ENCODE results near the gene C14orf132.

The C14orf132 gene

DNA sequence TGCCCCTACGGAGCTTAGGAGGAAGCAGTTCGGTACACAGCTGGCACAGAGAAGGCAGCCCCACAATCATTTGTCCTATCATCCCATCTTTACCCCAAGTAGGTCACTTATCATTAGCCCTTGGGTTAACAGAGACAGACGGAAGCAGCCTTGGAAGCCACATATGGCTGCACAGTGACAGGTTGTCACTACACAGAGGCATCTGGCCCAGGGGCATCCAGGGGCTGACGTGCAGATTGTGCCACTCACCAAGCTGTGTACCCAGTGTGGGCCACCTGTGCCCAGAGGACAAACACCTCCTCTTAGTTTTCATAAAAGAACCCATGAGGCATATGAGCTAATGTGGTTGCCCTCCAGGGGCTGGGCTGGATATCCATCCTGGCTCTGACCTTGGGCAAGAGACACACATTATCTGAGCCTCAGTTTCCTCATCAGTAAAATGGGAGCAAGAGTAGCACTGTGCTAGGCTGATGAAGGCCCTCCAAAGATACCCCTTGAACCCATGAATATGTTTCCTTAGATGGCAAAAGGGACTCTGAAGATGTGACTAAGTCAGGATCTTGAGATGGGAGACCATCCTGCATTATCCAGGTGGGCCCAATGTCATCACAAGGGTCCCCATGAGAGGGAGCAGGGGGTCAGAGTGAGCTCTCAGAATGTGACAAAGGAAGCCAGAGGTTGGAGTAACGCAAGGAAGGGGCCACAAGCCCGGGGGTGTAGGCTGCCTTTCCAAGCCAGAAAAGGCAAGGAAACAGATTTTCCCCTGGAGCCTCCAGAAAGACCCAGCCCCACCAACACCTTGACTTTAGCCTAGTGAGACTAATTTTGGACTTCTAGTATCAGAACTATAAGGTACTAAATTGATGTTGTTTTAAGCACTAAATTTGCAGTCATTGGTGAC lies 64.6 kb downstream of the C14orf132 start:
- TF ChIP-seq, protein P1, sequence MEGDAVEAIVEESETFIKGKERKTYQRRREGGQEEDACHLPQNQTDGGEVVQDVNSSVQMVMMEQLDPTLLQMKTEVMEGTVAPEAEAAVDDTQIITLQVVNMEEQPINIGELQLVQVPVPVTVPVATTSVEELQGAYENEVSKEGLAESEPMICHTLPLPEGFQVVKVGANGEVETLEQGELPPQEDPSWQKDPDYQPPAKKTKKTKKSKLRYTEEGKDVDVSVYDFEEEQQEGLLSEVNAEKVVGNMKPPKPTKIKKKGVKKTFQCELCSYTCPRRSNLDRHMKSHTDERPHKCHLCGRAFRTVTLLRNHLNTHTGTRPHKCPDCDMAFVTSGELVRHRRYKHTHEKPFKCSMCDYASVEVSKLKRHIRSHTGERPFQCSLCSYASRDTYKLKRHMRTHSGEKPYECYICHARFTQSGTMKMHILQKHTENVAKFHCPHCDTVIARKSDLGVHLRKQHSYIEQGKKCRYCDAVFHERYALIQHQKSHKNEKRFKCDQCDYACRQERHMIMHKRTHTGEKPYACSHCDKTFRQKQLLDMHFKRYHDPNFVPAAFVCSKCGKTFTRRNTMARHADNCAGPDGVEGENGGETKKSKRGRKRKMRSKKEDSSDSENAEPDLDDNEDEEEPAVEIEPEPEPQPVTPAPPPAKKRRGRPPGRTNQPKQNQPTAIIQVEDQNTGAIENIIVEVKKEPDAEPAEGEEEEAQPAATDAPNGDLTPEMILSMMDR (conservative IDR thresholded peaks at IDR 0.05; ENCODE audit: low read length), result no peak
- TF ChIP-seq EZH2phosphoT487 (IDR thresholded peaks at IDR 0.05; ENCODE audit: borderline replicate concordance), result no peak
- H3K4me3 ChIP-seq (ENCODE audit: low read length, poor library complexity, severe bottlenecking), result no peak overlapping the region
- no peaks in the 10 kb centered on the region for H3F3A ChIP-seq (ENCODE audit: low read depth)
- no peak overlapping the region for H3K4me2 ChIP-seq (ENCODE audit: low read depth, low read length, poor library complexity, severe bottlenecking)
- no peaks in the 10 kb centered on the region for H3K4me1 ChIP-seq (ENCODE audit: insufficient read depth, low read length, poor library complexity, severe bottlenecking)
- H3K79me2 ChIP-seq (ENCODE audit: insufficient read depth, low read length), result no peaks in the 10 kb centered on the region
- H3K9ac ChIP-seq (ENCODE audit: low read depth, low read length, poor library complexity, severe bottlenecking), result no peak overlapping the region
- H3K36me3 ChIP-seq (ENCODE audit: insufficient read depth, low read length), result no peaks in the 10 kb centered on the region
- no peaks in the 10 kb centered on the region for H3K27me3 ChIP-seq (ENCODE audit: insufficient read depth, low read length, poor library complexity, severe bottlenecking)
- H3K9me2 ChIP-seq (replicated peaks; ENCODE audit: low read depth, low read length), result no peaks in the 10 kb centered on the region
- no peak overlapping the region for H2AFZ ChIP-seq (ENCODE audit: low read length)
- no peaks in the 10 kb centered on the region for H3K9me3 ChIP-seq (ENCODE audit: insufficient read depth, low read depth, low read length)
- H4K20me1 ChIP-seq (ENCODE audit: insufficient read depth, low read length, poor library complexity, severe bottlenecking), result no peaks in the 10 kb centered on the region

GRCh38 chr14:96104469-96105057 lies 65.4 kb downstream of the C14orf132 start:
- Histone ChIP-seq H3K27me3 (ENCODE audit: insufficient read depth, low read length, poor library complexity, severe bottlenecking) (no peaks in the 10 kb centered on the region), H3F3A (ENCODE audit: low read depth) (no peaks in the 10 kb centered on the region), H3K36me3 (ENCODE audit: insufficient read depth, low read length) (no peaks in the 10 kb centered on the region), H3K4me3 (ENCODE audit: low read length, poor library complexity, severe bottlenecking) (no peak overlapping the region), H3K79me2 (ENCODE audit: insufficient read depth, low read length) (no peaks in the 10 kb centered on the region), H3K9me3 (ENCODE audit: insufficient read depth, low read depth, low read length) (no peaks in the 10 kb centered on the region; the same call in 1 of the 2 replicates), H4K20me1 (ENCODE audit: insufficient read depth, low read length, poor library complexity, severe bottlenecking) (no peaks in the 10 kb centered on the region), H3K4me1 (ENCODE audit: insufficient read depth, low read length, poor library complexity, severe bottlenecking) (no peaks in the 10 kb centered on the region), H3K9ac (ENCODE audit: low read depth, low read length, poor library complexity, severe bottlenecking) (no peak overlapping the region), H2AFZ (ENCODE audit: low read length) (no peak overlapping the region), H3K9me2 (replicated peaks; ENCODE audit: low read depth, low read length) (no peaks in the 10 kb centered on the region), H3K4me2 (ENCODE audit: low read depth, low read length, poor library complexity, severe bottlenecking) (no peak overlapping the region)
- TF ChIP-seq, protein P1 (conservative IDR thresholded peaks at IDR 0.05; ENCODE audit: low read length), result no peak
- TF ChIP-seq EZH2phosphoT487 (IDR thresholded peaks at IDR 0.05; ENCODE audit: borderline replicate concordance), result no peak

DNA sequence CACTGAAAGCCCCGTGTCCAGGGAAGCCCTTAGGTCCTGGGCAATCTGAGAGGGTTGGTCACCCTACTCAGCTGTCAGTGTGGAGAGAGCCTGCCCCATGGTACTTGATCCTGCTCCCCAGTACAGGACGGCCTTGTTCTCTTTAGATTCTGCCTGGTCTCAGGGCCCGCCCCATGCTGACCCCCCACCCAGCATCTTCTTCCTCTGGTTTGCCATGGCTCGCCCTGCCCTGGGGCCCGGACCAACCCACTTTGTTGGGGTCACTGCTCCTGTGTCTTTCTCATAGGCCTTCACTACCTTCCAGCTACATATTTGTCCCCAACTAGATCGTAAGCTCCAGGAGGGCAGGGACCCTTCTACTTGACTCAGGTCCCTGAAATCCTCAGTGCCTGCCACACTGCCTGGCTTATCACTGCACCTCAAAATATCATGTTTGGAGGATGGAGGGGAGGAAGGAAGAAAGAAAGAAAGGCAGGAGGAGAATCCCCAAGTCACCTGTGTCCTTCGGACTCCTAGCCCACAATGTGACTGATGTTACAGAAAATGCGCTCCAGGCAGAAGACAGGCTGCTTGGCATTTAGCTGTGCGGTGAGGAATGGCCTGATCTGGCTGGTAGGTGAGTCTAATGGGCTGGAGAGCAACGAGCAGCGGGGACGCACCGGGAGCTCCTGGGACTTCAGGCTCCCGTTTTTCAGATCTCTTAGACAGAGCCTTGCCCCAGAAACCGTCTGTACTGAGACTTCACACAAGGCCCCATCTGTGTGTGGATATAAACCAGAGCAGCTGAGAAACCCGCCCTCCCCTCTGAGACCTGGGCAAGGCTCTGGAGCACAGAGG lies 66.1 kb downstream of the C14orf132 start:
- H3K36me3 ChIP-seq (ENCODE audit: insufficient read depth, low read length), result no peaks in the 10 kb centered on the region
- no peaks in the 10 kb centered on the region for H3K79me2 ChIP-seq (ENCODE audit: insufficient read depth, low read length)
- no peaks in the 10 kb centered on the region for H3K4me1 ChIP-seq (ENCODE audit: insufficient read depth, low read length, poor library complexity, severe bottlenecking)
- no peaks in the 10 kb centered on the region; the same call in 1 of the 2 replicates for H3K9me3 ChIP-seq (ENCODE audit: insufficient read depth, low read depth, low read length)
- no peak overlapping the region for H3K4me3 ChIP-seq (ENCODE audit: low read length, poor library complexity, severe bottlenecking)
- H3K27me3 ChIP-seq (ENCODE audit: insufficient read depth, low read length, poor library complexity, severe bottlenecking), result no peaks in the 10 kb centered on the region
- H4K20me1 ChIP-seq (ENCODE audit: insufficient read depth, low read length, poor library complexity, severe bottlenecking), result no peaks in the 10 kb centered on the region
- H3K9me2 ChIP-seq (replicated peaks; ENCODE audit: low read depth, low read length), result no peaks in the 10 kb centered on the region
- no peak overlapping the region for H3K4me2 ChIP-seq (ENCODE audit: low read depth, low read length, poor library complexity, severe bottlenecking)
- no peak overlapping the region for H3K9ac ChIP-seq (ENCODE audit: low read depth, low read length, poor library complexity, severe bottlenecking)
- no peak overlapping the region for H2AFZ ChIP-seq (ENCODE audit: low read length)
- TF ChIP-seq EZH2phosphoT487 (IDR thresholded peaks at IDR 0.05; ENCODE audit: borderline replicate concordance), result no peak
- TF ChIP-seq, protein P1 (conservative IDR thresholded peaks at IDR 0.05; ENCODE audit: low read length), result no peak
- no peaks in the 10 kb centered on the region for H3F3A ChIP-seq (ENCODE audit: low read depth)
